Activated naive CD8-positive, alpha-beta T cell treated with anti-CD3 and anti-CD28 coated beads, Interleukin-2, amount 10 ng/mL, durations not matched to agents 7 days and 5 days (primary cell): ENCODE data around the gene ABHD12. TPM values are rescaled to one million over a fixed set of nuclear protein-coding genes. Genes with fewer than 3 reads are reported as not detected.

Experiments used
- ATAC-seq: fragments of 150-1000 bp; cut with Tn5 transposase; one replicate; pipeline ENCODE4 v1.10.0; 2021; ENCODE audit warnings: low read depth, moderate library complexity
- POLR2A ChIA-PET: fragments of 350-600 bp; sonication (Branson Sonifier 250); formaldehyde crosslinking; loops from one replicate; lab custom pipeline; 2021; ENCODE audit warnings: antibody characterized with exemption; lab: Charles Lee
- DNase-seq: peaks from one replicate; pipeline ENCODE4 v3.0.0; 2021
- H3K27ac Mint-ChIP-seq: one replicate; pipeline ENCODE4 v1.8.0; 2022; ENCODE audit warnings: mild to moderate bottlenecking, mixed read lengths
- H3K27me3 Mint-ChIP-seq: one replicate; pipeline ENCODE4 v1.8.0; 2022; ENCODE audit warnings: mild to moderate bottlenecking, moderate library complexity, mixed read lengths
- H3K36me3 Mint-ChIP-seq: one replicate; pipeline ENCODE4 v1.8.0; 2021; ENCODE audit warnings: mild to moderate bottlenecking, mixed read lengths
- H3K4me1 Mint-ChIP-seq: one replicate; pipeline ENCODE4 v1.8.0; 2021; ENCODE audit warnings: mixed read lengths
- H3K4me3 Mint-ChIP-seq: one replicate; pipeline ENCODE4 v1.8.0; 2022; ENCODE audit warnings: mild to moderate bottlenecking, moderate library complexity, mixed read lengths
- H3K9me3 Mint-ChIP-seq: one replicate; pipeline ENCODE4 v1.8.0; 2021; ENCODE audit warnings: mixed read lengths
- total RNA-seq, 2 experiments: library from RNA; stranded (reverse); gene quantifications; one replicate each; pipeline ENCODE4 v1.2.3, GENCODE V29; 2021

Gene ABHD12
- total RNA-seq, 2 experiments from 2014 or later, result 26.5 to 27.3 TPM

- POLR2A ChIA-PET, result interaction anchor here (1.0 to 1.2 kb wide), 2 partner anchors 8 kb away, joined by 3 to 5 read pairs; partner anchors contain the start of genes ABHD12 and GINS1
- no peak overlapping the region for H3K4me3 Mint-ChIP-seq
- H3K27me3 Mint-ChIP-seq, result peaks cover 12% of the 10 kb centered on the region
- peaks cover 8% of the 10 kb centered on the region for H3K36me3 Mint-ChIP-seq
- DNase-seq (no peak), ATAC-seq (no peak)
- no peak overlapping the region for H3K27ac Mint-ChIP-seq
- H3K4me1 Mint-ChIP-seq, result no peaks in the 10 kb centered on the region
- H3K9me3 Mint-ChIP-seq, result peaks cover 11% of the 10 kb centered on the region
These were observed 8.4 kb upstream of the ABHD12 start for GRCh38 chr20:25399037-25399430.

- Mint-ChIP-seq H3K4me3 (no peak overlapping the region), H3K9me3 (peaks cover 9% of the 10 kb centered on the region), H3K27ac (no peak overlapping the region), H3K27me3 (peaks cover 12% of the 10 kb centered on the region), H3K36me3 (peaks cover 8% of the 10 kb centered on the region), H3K4me1 (no peaks in the 10 kb centered on the region)
- POLR2A ChIA-PET, result interaction anchor here (1.0 to 1.2 kb wide), 2 partner anchors 8 to 9 kb away, joined by 3 to 5 read pairs; partner anchors contain the start of genes ABHD12 and GINS1
- ATAC-seq (no peak), DNase-seq (no peak)
These were observed 7.9 kb upstream of the ABHD12 start for GRCh38 chr20:25398376-25399036.

- DNase-seq (no peak), ATAC-seq (no peak)
- H3K27ac Mint-ChIP-seq, result no peak overlapping the region
- H3K4me1 Mint-ChIP-seq, result no peaks in the 10 kb centered on the region
- peaks cover 5% of the 10 kb centered on the region for H3K9me3 Mint-ChIP-seq
- H3K4me3 Mint-ChIP-seq, result no peak overlapping the region
- POLR2A ChIA-PET, result no interaction called here
- H3K27me3 Mint-ChIP-seq, result peaks cover 12% of the 10 kb centered on the region
- H3K36me3 Mint-ChIP-seq, result peaks cover 4% of the 10 kb centered on the region
These were observed 7.2 kb upstream of the ABHD12 start for GRCh38 chr20:25397821-25398220.

GRCh38 chr20:25397096-25397495 lies 6.5 kb upstream of the ABHD12 start:
- DNase-seq, result no peak
- Mint-ChIP-seq H3K9me3 (no peaks in the 10 kb centered on the region), H3K4me1 (no peaks in the 10 kb centered on the region), H3K27ac (no peak overlapping the region), H3K27me3 (peaks cover 12% of the 10 kb centered on the region), H3K4me3 (no peak overlapping the region), H3K36me3 (no peaks in the 10 kb centered on the region)
- POLR2A ChIA-PET, result no interaction called here
- ATAC-seq, result no peak

GRCh38 chr20:25394996-25395395 lies 4.4 kb upstream of the ABHD12 start:
- Mint-ChIP-seq H3K4me3 (no peak overlapping the region), H3K4me1 (no peaks in the 10 kb centered on the region), H3K9me3 (no peaks in the 10 kb centered on the region), H3K36me3 (no peaks in the 10 kb centered on the region), H3K27ac (no peak overlapping the region), H3K27me3 (peaks cover 7% of the 10 kb centered on the region)
- no peak for ATAC-seq
- DNase-seq, result no peak
- POLR2A ChIA-PET, result no interaction called here

GRCh38 chr20:25394276-25394675 lies 3.6 kb upstream of the ABHD12 start:
- Mint-ChIP-seq H3K27me3 (peaks cover 7% of the 10 kb centered on the region), H3K36me3 (no peaks in the 10 kb centered on the region), H3K9me3 (no peaks in the 10 kb centered on the region), H3K4me1 (peaks cover under 1% of the 10 kb centered on the region), H3K27ac (no peak overlapping the region), H3K4me3 (no peak overlapping the region)
- no peak for DNase-seq
- ATAC-seq, result no peak
- POLR2A ChIA-PET, result no interaction called here

- no peaks in the 10 kb centered on the region for H3K27me3 Mint-ChIP-seq
- no peaks in the 10 kb centered on the region for H3K9me3 Mint-ChIP-seq
- POLR2A ChIA-PET, result interaction anchor here (1.0 to 2.1 kb wide), 2 partner anchors 18 to 142 kb away, joined by 5 to 19 read pairs; partner anchors contain the start of genes GINS1 and PYGB
- peaks cover 9% of the 10 kb centered on the region for H3K4me1 Mint-ChIP-seq
- H3K36me3 Mint-ChIP-seq, result peaks cover 7% of the 10 kb centered on the region
- peak overlapping the region; percentile 23 for H3K27ac Mint-ChIP-seq
- no peak for ATAC-seq
- peak; percentile 59 for DNase-seq
- peak overlapping the region; percentile 81 for H3K4me3 Mint-ChIP-seq
These were observed 637 bp downstream of the ABHD12 start for GRCh38 chr20:25389858-25390537.

- Mint-ChIP-seq H3K9me3 (no peaks in the 10 kb centered on the region), H3K27me3 (no peaks in the 10 kb centered on the region), H3K27ac (peak overlapping the region; percentile 23), H3K36me3 (peaks cover 7% of the 10 kb centered on the region), H3K4me1 (peaks cover 11% of the 10 kb centered on the region), H3K4me3 (peak overlapping the region; percentile 81)
- ATAC-seq (no peak), DNase-seq (no peak)
- POLR2A ChIA-PET, result interaction anchor here (0.7 to 1.2 kb wide), 2 partner anchors 18 to 436 kb away, joined by 3 to 4 read pairs; partner anchors contain the start of gene GINS1
These were observed 1.2 kb downstream of the ABHD12 start for GRCh38 chr20:25389401-25389857.

GRCh38 chr20:25382704-25383370 lies 7.8 kb downstream of the ABHD12 start:
- POLR2A ChIA-PET, result no interaction called here
- no peak for ATAC-seq

GRCh38 chr20:25380945-25381614 lies 9.6 kb downstream of the ABHD12 start:
- Mint-ChIP-seq H3K4me1 (peaks cover 9% of the 10 kb centered on the region), H3K27ac (no peak overlapping the region), H3K27me3 (no peaks in the 10 kb centered on the region), H3K4me3 (no peak overlapping the region), H3K9me3 (no peaks in the 10 kb centered on the region), H3K36me3 (peaks cover 13% of the 10 kb centered on the region)
- POLR2A ChIA-PET, result no interaction called here
- ATAC-seq (no peak), DNase-seq (no peak)

More at GRCh38 chr20:25382704-25383370, 7.8 kb downstream of the ABHD12 start:
- Mint-ChIP-seq H3K4me1 (peaks cover 11% of the 10 kb centered on the region), H3K36me3 (peaks cover 16% of the 10 kb centered on the region), H3K27ac (no peak overlapping the region), H3K27me3 (no peaks in the 10 kb centered on the region), H3K4me3 (no peak overlapping the region), H3K9me3 (no peaks in the 10 kb centered on the region)
- DNase-seq, result no peak

GRCh38 chr20:25378884-25379733 lies 11.5 kb downstream of the ABHD12 start:
- Mint-ChIP-seq H3K36me3 (peaks cover 19% of the 10 kb centered on the region), H3K27me3 (no peaks in the 10 kb centered on the region), H3K4me1 (peaks cover 10% of the 10 kb centered on the region), H3K9me3 (peaks cover 3% of the 10 kb centered on the region), H3K27ac (no peak overlapping the region), H3K4me3 (no peak overlapping the region)
- POLR2A ChIA-PET, result no interaction called here
- no peak for ATAC-seq
- DNase-seq, result no peak

GRCh38 chr20:25378189-25378883 lies 12.3 kb downstream of the ABHD12 start:
- POLR2A ChIA-PET, result no interaction called here
- Mint-ChIP-seq H3K27ac (no peak overlapping the region), H3K36me3 (peaks cover 23% of the 10 kb centered on the region), H3K27me3 (no peaks in the 10 kb centered on the region), H3K9me3 (peaks cover 3% of the 10 kb centered on the region), H3K4me1 (peaks cover 10% of the 10 kb centered on the region), H3K4me3 (no peak overlapping the region)
- ATAC-seq, result no peak
- no peak for DNase-seq
